Measurements from ENCODE around the gene MVD. TPM values are rescaled to one million over a fixed set of nuclear protein-coding genes. Genes with fewer than 3 reads are reported as not detected.

The MVD gene
- polyA plus RNA-seq, 3 donors = 9.0 to 17.9 (median 12.2) TPM

- peaks cover 20 to 31% of the 10 kb centered on the region in 2 donors for H3K36me3 Mint-ChIP-seq
- DNase-seq = no peak
- H3K4me3 ChIP-seq (replicated peaks in 1 of 3; ENCODE audit: low read depth in 2 of 3, low read length in 3 of 3) = peak overlapping the region; percentile 40 to 77 (median 44)
- no peak overlapping the region for H3K27ac ChIP-seq (ENCODE audit: low read depth in 1 of 2, low read length in 2 of 2)
- peaks cover 39 to 64% (median 47%) of the 10 kb centered on the region in 3 donors for H3K27me3 Mint-ChIP-seq (ENCODE audit: low read depth in 3 of 3)
- peaks cover 22 to 24% of the 10 kb centered on the region in 2 donors for H3K36me3 ChIP-seq (replicated peaks in 1 of 2; ENCODE audit: control insufficient read depth in 1 of 2, insufficient read depth in 2 of 2, low read length in 2 of 2)
- peak overlapping the region in 2 of 7 donors; percentile 36 to 57 for H3K27ac Mint-ChIP-seq
- intact Hi-C loops (cut with micrococcal nuclease) = loop anchor here in 1 of 2 donors (10.0 kb wide), 1 partner anchor 50 kb away; the partner anchor contains the start of gene SNAI3
- peaks cover 0 to 5% of the 10 kb centered on the region in 2 donors for H3K9me3 ChIP-seq (replicated peaks in 1 of 2; ENCODE audit: control insufficient read depth in 1 of 2, insufficient read depth in 1 of 2, low read length in 2 of 2)
- peaks cover 21% of the 10 kb centered on the region for H3K4me1 Mint-ChIP-seq
- H3K9me3 Mint-ChIP-seq = peaks cover 0 to 10% (median 6%) of the 10 kb centered on the region in 7 donors
- H2AFZ ChIP-seq (ENCODE audit: insufficient read depth, low read depth, low read length, poor library complexity, severe bottlenecking) = peak overlapping the region; percentile 67
- peaks cover 21 to 26% of the 10 kb centered on the region in 2 donors for H3K4me1 ChIP-seq (ENCODE audit: control insufficient read depth in 1 of 2, insufficient read depth in 2 of 2, low read length in 2 of 2)
- no peaks in the 10 kb centered on the region for H3K79me2 ChIP-seq (ENCODE audit: insufficient read depth, low read length)
- H4K20me1 ChIP-seq (ENCODE audit: insufficient read depth, low read length) = peaks cover 38% of the 10 kb centered on the region
- H3K4me3 Mint-ChIP-seq = peak overlapping the region; percentile 73 to 85
- peaks cover 16 to 49% of the 10 kb centered on the region in 2 donors for H3K27me3 ChIP-seq (ENCODE audit: control insufficient read depth in 2 of 2, insufficient read depth in 2 of 2, low read length in 2 of 2)
- peak overlapping the region; percentile 65 for H3K9ac ChIP-seq (ENCODE audit: insufficient read depth, low read length, poor library complexity, severe bottlenecking)
- WGBS (ENCODE audit: insufficient coverage) = 35% methylated on average over 21 of the region's 28 CpGs
- TF ChIP-seq, protein P1, sequence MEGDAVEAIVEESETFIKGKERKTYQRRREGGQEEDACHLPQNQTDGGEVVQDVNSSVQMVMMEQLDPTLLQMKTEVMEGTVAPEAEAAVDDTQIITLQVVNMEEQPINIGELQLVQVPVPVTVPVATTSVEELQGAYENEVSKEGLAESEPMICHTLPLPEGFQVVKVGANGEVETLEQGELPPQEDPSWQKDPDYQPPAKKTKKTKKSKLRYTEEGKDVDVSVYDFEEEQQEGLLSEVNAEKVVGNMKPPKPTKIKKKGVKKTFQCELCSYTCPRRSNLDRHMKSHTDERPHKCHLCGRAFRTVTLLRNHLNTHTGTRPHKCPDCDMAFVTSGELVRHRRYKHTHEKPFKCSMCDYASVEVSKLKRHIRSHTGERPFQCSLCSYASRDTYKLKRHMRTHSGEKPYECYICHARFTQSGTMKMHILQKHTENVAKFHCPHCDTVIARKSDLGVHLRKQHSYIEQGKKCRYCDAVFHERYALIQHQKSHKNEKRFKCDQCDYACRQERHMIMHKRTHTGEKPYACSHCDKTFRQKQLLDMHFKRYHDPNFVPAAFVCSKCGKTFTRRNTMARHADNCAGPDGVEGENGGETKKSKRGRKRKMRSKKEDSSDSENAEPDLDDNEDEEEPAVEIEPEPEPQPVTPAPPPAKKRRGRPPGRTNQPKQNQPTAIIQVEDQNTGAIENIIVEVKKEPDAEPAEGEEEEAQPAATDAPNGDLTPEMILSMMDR (IDR thresholded peaks at IDR 0.05) = no peak
- H3K4me2 ChIP-seq (replicated peaks; ENCODE audit: extremely low read depth, low read length, poor library complexity, severe bottlenecking) = peak overlapping the region; percentile 79
These were observed 27.8 kb downstream of the MVD start for GRCh38 chr16:88634994-88635670.

GRCh38 chr16:88634141-88634993, 28.5 kb downstream of the MVD start:
- H3K27ac Mint-ChIP-seq = peak overlapping the region in 1 of 7 donors; percentile 65

More at GRCh38 chr16:88634141-88634993, 28.5 kb downstream of the MVD start:
- H3K9ac ChIP-seq (ENCODE audit: insufficient read depth, low read length, poor library complexity, severe bottlenecking) = peak overlapping the region; percentile 65
- peaks cover 0 to 7% (median 5%) of the 10 kb centered on the region in 7 donors for H3K9me3 Mint-ChIP-seq
- peak overlapping the region; percentile 69 to 85 for H3K4me3 Mint-ChIP-seq
- 2% methylated on average over 72 of the region's 82 CpGs for WGBS (ENCODE audit: insufficient coverage)
- peak overlapping the region; percentile 79 for H3K4me2 ChIP-seq (replicated peaks; ENCODE audit: extremely low read depth, low read length, poor library complexity, severe bottlenecking)
- peaks cover 26 to 39% of the 10 kb centered on the region in 2 donors for H3K36me3 Mint-ChIP-seq
- no peaks in the 10 kb centered on the region for H3K79me2 ChIP-seq (ENCODE audit: insufficient read depth, low read length)
- peaks cover 17% of the 10 kb centered on the region for H3K4me1 Mint-ChIP-seq
- H3K27me3 ChIP-seq (ENCODE audit: control insufficient read depth in 2 of 2, insufficient read depth in 2 of 2, low read length in 2 of 2) = peaks cover 10 to 41% of the 10 kb centered on the region in 2 donors
- H4K20me1 ChIP-seq (ENCODE audit: insufficient read depth, low read length) = peaks cover 30% of the 10 kb centered on the region
- TF ChIP-seq, protein P1 (IDR thresholded peaks at IDR 0.05) = no peak
- peaks cover 28 to 32% of the 10 kb centered on the region in 2 donors for H3K36me3 ChIP-seq (replicated peaks in 1 of 2; ENCODE audit: control insufficient read depth in 1 of 2, insufficient read depth in 2 of 2, low read length in 2 of 2)
- H3K27me3 Mint-ChIP-seq (ENCODE audit: low read depth in 3 of 3) = peaks cover 33 to 57% (median 39%) of the 10 kb centered on the region in 3 donors
- H3K4me1 ChIP-seq (ENCODE audit: control insufficient read depth in 1 of 2, insufficient read depth in 2 of 2, low read length in 2 of 2) = peaks cover 21 to 26% of the 10 kb centered on the region in 2 donors
- no peak overlapping the region for H3K27ac ChIP-seq (ENCODE audit: low read depth in 1 of 2, low read length in 2 of 2)
- peaks cover 0 to 5% of the 10 kb centered on the region in 2 donors for H3K9me3 ChIP-seq (replicated peaks in 1 of 2; ENCODE audit: control insufficient read depth in 1 of 2, insufficient read depth in 1 of 2, low read length in 2 of 2)
- DNase-seq = peak; percentile 58 to 90 (median 58)
- intact Hi-C loops (cut with micrococcal nuclease) = loop anchor here in 1 of 2 donors (10.0 kb wide), 1 partner anchor 50 kb away; the partner anchor contains the start of gene SNAI3
- peak overlapping the region; percentile 67 for H2AFZ ChIP-seq (ENCODE audit: insufficient read depth, low read depth, low read length, poor library complexity, severe bottlenecking)
- peak overlapping the region; percentile 40 to 77 (median 44) for H3K4me3 ChIP-seq (replicated peaks in 1 of 3; ENCODE audit: low read depth in 2 of 3, low read length in 3 of 3)

All from CD14-positive monocyte (primary cell).